ENCODE data around the gene MEOX2. TPM values are rescaled to one million over a fixed set of nuclear protein-coding genes. Genes with fewer than 3 reads are reported as not detected.

Gene MEOX2
- total RNA-seq, 1 donor from 2014 or later = not detected

DNA sequence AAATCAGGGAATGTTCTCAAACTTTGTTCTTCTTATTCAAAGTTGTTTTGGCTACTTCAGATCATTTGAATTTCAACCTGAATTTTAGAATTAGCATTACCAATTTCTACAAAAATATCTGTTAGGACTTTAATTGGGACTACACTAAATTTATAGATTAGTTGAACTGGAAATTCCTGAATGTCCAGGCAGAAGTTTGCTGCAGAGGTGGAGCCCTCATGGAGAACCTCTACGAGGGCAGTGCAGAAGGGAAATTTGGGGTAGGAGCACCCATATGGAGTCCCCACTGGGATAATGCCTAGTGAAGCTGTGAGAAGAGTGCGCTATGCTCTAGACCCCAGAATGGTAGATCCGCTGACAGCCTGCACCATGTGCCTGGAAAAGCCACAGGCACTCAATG, 101.9 kb downstream of the MEOX2 start:
- Histone ChIP-seq H3K4me3 (no peak overlapping the region), H3F3A (ENCODE audit: low read depth) (no peaks in the 10 kb centered on the region), H2AFZ (replicated peaks) (no peak overlapping the region), H3K4me2 (no peak overlapping the region), H3K27ac (no peak overlapping the region), H3K9ac (no peak overlapping the region), H3K36me3 (peaks cover 4% of the 10 kb centered on the region), H3K27me3 (no peaks in the 10 kb centered on the region), H3K9me3 (ENCODE audit: low read depth) (peaks cover 6% of the 10 kb centered on the region), H4K20me1 (ENCODE audit: low read depth) (no peaks in the 10 kb centered on the region), H3K4me1 (no peaks in the 10 kb centered on the region), H3K79me2 (ENCODE audit: low read depth) (no peaks in the 10 kb centered on the region)
- no peaks in the 10 kb centered on the region for H3K27me3 Mint-ChIP-seq (ENCODE audit: insufficient read depth, low read depth)
- H3K4me3 Mint-ChIP-seq = no peak overlapping the region
- H3K4me1 Mint-ChIP-seq = no peaks in the 10 kb centered on the region
- H3K27ac Mint-ChIP-seq = no peak overlapping the region
- no peak for DNase-seq (ENCODE audit: low spot score)
- peaks cover 13% of the 10 kb centered on the region for H3K9me3 Mint-ChIP-seq
- no peak for TF ChIP-seq EZH2phosphoT487 (IDR thresholded peaks at IDR 0.05)
- TF ChIP-seq EZH2 (IDR thresholded peaks at IDR 0.05) = no peak
- TF ChIP-seq CTCF (IDR thresholded peaks at IDR 0.05) = no peak
- no peaks in the 10 kb centered on the region for H3K36me3 Mint-ChIP-seq

- H3K79me2 ChIP-seq (ENCODE audit: low read depth) = no peaks in the 10 kb centered on the region
- H3K27ac ChIP-seq = no peak overlapping the region
- H2AFZ ChIP-seq (replicated peaks) = no peak overlapping the region
- H3K9ac ChIP-seq = no peak overlapping the region
- H3K4me1 Mint-ChIP-seq = no peaks in the 10 kb centered on the region
- H3K27ac Mint-ChIP-seq = no peak overlapping the region
- H4K20me1 ChIP-seq (ENCODE audit: low read depth) = no peaks in the 10 kb centered on the region
- H3K4me3 ChIP-seq = no peak overlapping the region
- no peaks in the 10 kb centered on the region for H3K4me1 ChIP-seq
- no peaks in the 10 kb centered on the region for H3K27me3 ChIP-seq
- H3K9me3 Mint-ChIP-seq = peaks cover 17% of the 10 kb centered on the region
- no peak overlapping the region for H3K4me2 ChIP-seq
- H3K36me3 ChIP-seq = peaks cover 4% of the 10 kb centered on the region
- no peaks in the 10 kb centered on the region for H3F3A ChIP-seq (ENCODE audit: low read depth)
- TF ChIP-seq EZH2phosphoT487 (IDR thresholded peaks at IDR 0.05) = no peak
- no peak for TF ChIP-seq EZH2 (IDR thresholded peaks at IDR 0.05)
- TF ChIP-seq CTCF (IDR thresholded peaks at IDR 0.05) = no peak
- H3K36me3 Mint-ChIP-seq = no peaks in the 10 kb centered on the region
- DNase-seq (ENCODE audit: low spot score) = no peak
- H3K4me3 Mint-ChIP-seq = no peak overlapping the region
- peaks cover 6% of the 10 kb centered on the region for H3K9me3 ChIP-seq (ENCODE audit: low read depth)
- H3K27me3 Mint-ChIP-seq (ENCODE audit: insufficient read depth, low read depth) = no peaks in the 10 kb centered on the region
Measured at GRCh38 chr7:15582773-15583172, 103.7 kb downstream of the MEOX2 start.

DNA sequence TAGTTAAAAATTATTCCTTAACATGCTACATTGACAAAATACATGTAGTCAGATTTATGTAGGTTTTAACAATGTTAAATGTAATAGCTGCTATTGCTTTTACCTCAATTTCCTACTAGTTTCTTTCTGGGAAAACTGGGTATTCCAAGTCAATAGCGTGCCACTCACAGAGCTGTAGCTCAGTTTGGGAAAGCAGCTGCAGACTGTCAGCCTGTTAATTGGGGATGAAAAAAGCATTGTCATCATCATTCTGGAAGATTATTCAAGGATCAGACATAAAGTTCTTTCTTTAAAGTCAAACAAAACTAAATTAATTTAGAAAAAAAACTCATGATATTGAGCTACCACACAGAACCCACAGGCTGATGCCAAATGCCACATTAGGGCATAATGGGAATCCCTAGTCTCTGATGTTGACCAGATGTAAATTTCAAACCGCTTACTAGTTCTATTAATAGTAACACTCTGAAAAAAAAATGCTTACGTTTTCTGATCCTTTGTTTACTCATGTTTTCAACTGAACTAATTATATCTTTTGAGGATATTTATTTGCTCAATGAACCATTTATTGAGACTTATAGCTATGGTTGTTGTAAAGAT, 105.0 kb downstream of the MEOX2 start:
- Mint-ChIP-seq H3K9me3 (peaks cover 14% of the 10 kb centered on the region), H3K4me1 (no peaks in the 10 kb centered on the region), H3K4me3 (no peak overlapping the region), H3K27me3 (ENCODE audit: insufficient read depth, low read depth) (no peaks in the 10 kb centered on the region), H3K36me3 (no peaks in the 10 kb centered on the region), H3K27ac (no peak overlapping the region)
- TF ChIP-seq EZH2 (IDR thresholded peaks at IDR 0.05) (no peak), EZH2phosphoT487 (IDR thresholded peaks at IDR 0.05) (no peak), CTCF (IDR thresholded peaks at IDR 0.05) (no peak)
- Histone ChIP-seq H4K20me1 (ENCODE audit: low read depth) (no peaks in the 10 kb centered on the region), H2AFZ (replicated peaks) (no peak overlapping the region), H3K4me3 (no peak overlapping the region), H3K27me3 (no peaks in the 10 kb centered on the region), H3F3A (ENCODE audit: low read depth) (no peaks in the 10 kb centered on the region), H3K4me2 (no peak overlapping the region), H3K79me2 (ENCODE audit: low read depth) (no peaks in the 10 kb centered on the region), H3K36me3 (peaks cover 4% of the 10 kb centered on the region), H3K4me1 (no peaks in the 10 kb centered on the region), H3K9ac (no peak overlapping the region), H3K9me3 (ENCODE audit: low read depth) (peaks cover 6% of the 10 kb centered on the region), H3K27ac (no peak overlapping the region)
- DNase-seq (ENCODE audit: low spot score) = no peak
